Stomach (tissue), 4 donors: ENCODE data around the gene CPT1B.

Source experiments
- EP300 ChIP-seq: sonication (generic); formaldehyde crosslinking; IDR thresholded peaks from one replicate; pipeline ENCODE4 v1.6.1; 2017; ENCODE audit warnings: antibody characterized with exemption
- POLR2A ChIP-seq, 4 donors: fragments of 450-650 bp; IDR thresholded peaks; one replicate each; pipeline ENCODE4 v1.6.1; 2016; ENCODE audit warnings: antibody characterized with exemption in 4 of 4, control low read depth in 2 of 4, mild to moderate bottlenecking in 1 of 4, moderate library complexity in 1 of 4
- POLR2AphosphoS5 ChIP-seq, 3 donors: sonication (generic); formaldehyde crosslinking; IDR thresholded peaks; one replicate each; pipeline ENCODE4 v1.6.1; 2016; ENCODE audit warnings: antibody characterized with exemption in 3 of 3
- TF ChIP-seq, protein P1 (sequence below), 7 experiments: fragments of 450-650 bp in 4 of 7; fragments of 200-600 bp in 3 of 7; sonication (generic) in 3 of 7; IDR thresholded peaks; one replicate each; pipeline ENCODE4 v1.5.1; 2016 to 2019; ENCODE audit warnings: antibody characterized with exemption in 7 of 7, control low read depth in 2 of 7, mild to moderate bottlenecking in 1 of 7

DNA sequence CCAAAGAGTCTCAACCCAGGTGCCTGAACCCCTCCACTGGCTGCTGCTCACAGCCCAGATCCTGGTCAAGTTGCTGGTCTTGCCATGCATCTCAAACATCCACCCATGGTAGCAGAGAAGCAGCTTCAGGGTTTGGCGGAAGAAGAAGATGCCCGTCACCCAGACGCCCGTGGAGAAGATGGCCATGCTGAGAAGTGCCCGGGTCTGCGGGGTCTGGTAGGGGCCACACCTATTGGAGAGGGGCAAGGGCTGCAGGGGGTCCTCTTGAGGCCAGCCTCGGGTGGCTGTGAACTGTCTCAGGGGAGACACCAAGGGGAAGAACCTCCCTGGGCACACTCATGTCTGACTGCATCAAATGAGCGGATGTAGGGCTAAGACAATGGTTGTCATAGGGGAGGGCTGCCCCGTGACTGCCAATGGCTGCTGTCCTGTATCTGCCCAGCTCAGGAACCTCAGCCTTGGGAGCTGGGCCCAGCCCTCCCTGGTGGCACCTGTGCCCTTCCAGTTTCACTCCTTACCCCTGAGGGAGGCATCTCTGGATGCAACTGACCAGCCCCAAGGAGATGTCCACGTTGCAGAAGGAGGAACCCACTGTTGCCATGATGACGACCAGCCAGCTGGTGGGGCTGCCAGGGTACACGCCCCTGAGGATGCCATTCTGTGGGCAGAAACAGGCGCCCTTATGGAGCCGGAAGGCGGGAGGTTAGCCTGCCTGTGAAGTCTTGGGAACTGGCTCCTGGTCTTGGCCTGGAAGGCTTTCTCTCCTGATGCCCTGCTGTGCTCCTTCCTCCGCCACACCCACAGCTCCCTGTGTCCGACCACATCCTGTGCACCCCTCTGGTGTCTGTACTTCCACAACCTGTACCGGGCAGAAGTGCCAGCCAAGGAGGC lies 1.2 kb downstream of the CPT1B start:
- TF ChIP-seq EP300 (no peak), POLR2A (IDR thresholded peaks at IDR 0.05) (no peak), POLR2AphosphoS5 (IDR thresholded peaks at IDR 0.05) (no peak)
- TF ChIP-seq, protein P1, sequence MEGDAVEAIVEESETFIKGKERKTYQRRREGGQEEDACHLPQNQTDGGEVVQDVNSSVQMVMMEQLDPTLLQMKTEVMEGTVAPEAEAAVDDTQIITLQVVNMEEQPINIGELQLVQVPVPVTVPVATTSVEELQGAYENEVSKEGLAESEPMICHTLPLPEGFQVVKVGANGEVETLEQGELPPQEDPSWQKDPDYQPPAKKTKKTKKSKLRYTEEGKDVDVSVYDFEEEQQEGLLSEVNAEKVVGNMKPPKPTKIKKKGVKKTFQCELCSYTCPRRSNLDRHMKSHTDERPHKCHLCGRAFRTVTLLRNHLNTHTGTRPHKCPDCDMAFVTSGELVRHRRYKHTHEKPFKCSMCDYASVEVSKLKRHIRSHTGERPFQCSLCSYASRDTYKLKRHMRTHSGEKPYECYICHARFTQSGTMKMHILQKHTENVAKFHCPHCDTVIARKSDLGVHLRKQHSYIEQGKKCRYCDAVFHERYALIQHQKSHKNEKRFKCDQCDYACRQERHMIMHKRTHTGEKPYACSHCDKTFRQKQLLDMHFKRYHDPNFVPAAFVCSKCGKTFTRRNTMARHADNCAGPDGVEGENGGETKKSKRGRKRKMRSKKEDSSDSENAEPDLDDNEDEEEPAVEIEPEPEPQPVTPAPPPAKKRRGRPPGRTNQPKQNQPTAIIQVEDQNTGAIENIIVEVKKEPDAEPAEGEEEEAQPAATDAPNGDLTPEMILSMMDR (IDR thresholded peaks at IDR 0.05) = no peak
